Measurements from ENCODE around the gene SSBP3. TPM values are rescaled to one million over a fixed set of nuclear protein-coding genes. Genes with fewer than 3 reads are reported as not detected.

Gene SSBP3
- polyA plus RNA-seq, 1 donor (not counting 4 experiments of a cell fraction or from before 2014, with no cell fraction given) = 16.9 TPM

DNA sequence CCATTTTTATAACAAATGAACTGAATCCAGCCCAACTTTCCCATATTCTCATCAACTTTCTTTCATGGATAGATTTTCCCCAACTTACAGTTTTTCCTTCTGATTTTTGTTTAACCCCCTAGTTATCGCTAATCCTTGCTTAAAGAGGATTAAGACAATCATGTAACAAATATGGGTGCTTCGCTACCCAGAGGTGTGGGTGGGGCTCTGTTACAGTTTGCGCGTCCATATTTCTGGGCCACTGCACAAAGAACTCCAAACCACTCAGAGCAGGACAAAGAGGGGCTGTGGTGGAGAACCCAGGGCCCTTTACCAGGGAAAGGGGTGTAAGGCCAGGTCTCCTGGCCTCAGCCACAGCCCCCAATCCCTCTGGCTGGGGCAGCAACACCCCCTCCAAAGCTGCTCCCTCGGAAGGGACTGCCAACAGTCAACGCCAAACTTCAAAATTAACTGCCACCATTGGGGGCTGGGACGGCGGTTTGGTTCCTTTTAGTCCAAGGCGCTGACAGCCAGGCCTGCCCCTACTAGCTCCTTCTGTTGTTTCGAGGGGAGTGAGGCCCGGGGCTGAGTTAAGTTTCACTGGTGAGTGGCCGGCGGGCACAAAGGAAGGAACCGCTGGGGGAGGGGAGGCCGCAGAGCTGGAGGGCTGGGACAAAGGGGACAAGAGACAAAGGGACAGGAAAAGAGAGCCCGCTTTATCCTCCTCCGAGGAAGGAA lies 27.9 kb downstream of the SSBP3 start:
- no peak for DNase-seq (ENCODE audit: low read depth, low spot score)
- TF ChIP-seq, protein P1, sequence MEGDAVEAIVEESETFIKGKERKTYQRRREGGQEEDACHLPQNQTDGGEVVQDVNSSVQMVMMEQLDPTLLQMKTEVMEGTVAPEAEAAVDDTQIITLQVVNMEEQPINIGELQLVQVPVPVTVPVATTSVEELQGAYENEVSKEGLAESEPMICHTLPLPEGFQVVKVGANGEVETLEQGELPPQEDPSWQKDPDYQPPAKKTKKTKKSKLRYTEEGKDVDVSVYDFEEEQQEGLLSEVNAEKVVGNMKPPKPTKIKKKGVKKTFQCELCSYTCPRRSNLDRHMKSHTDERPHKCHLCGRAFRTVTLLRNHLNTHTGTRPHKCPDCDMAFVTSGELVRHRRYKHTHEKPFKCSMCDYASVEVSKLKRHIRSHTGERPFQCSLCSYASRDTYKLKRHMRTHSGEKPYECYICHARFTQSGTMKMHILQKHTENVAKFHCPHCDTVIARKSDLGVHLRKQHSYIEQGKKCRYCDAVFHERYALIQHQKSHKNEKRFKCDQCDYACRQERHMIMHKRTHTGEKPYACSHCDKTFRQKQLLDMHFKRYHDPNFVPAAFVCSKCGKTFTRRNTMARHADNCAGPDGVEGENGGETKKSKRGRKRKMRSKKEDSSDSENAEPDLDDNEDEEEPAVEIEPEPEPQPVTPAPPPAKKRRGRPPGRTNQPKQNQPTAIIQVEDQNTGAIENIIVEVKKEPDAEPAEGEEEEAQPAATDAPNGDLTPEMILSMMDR (optimal IDR thresholded peaks at IDR 0.05 in 1 of 3, IDR thresholded peaks at IDR 0.05 in 1 of 3, conservative IDR thresholded peaks at IDR 0.05 in 1 of 3; ENCODE audit: extremely low read depth in 1 of 3, insufficient read depth in 2 of 3, low read length in 3 of 3) = no peak
- TF ChIP-seq EZH2 (IDR thresholded peaks at IDR 0.05; ENCODE audit: low read length) = no peak
- no peaks in the 10 kb centered on the region for H3K27me3 ChIP-seq (ENCODE audit: control insufficient read depth, extremely low read depth, insufficient read depth, low read length)
- H3K4me3 ChIP-seq (ENCODE audit: control insufficient read depth in 2 of 3, extremely low read depth in 1 of 3, insufficient read depth in 2 of 3, low read depth in 1 of 3, low read length in 3 of 3) = no peak overlapping the region
- no peak overlapping the region for H2AFZ ChIP-seq (ENCODE audit: control insufficient read depth, low read length)
- H3K27ac ChIP-seq (ENCODE audit: control insufficient read depth, insufficient read depth, low read length) = no peak overlapping the region
- H3K36me3 ChIP-seq (ENCODE audit: control insufficient read depth in 2 of 2, extremely low read depth in 1 of 2, insufficient read depth in 2 of 2, low read length in 2 of 2) = no peaks in the 10 kb centered on the region
- H3K4me1 ChIP-seq (ENCODE audit: control insufficient read depth, extremely low read depth, insufficient read depth, low read length) = no peaks in the 10 kb centered on the region
- no peaks in the 10 kb centered on the region for H4K20me1 ChIP-seq (ENCODE audit: control insufficient read depth, extremely low read depth, insufficient read depth, low read length)
- H3K4me2 ChIP-seq (ENCODE audit: control insufficient read depth, extremely low read depth, insufficient read depth, low read depth, low read length) = no peak overlapping the region
- no peak overlapping the region for H3K9ac ChIP-seq (ENCODE audit: control insufficient read depth, extremely low read depth, insufficient read depth, low read length)
- H3K9me3 ChIP-seq (ENCODE audit: control insufficient read depth, low read depth, low read length) = no peaks in the 10 kb centered on the region
- no peak for FAIRE-seq
- dilution Hi-C loops (cut with MboI; ENCODE audit: extremely low pct_ligation_motif_present, low sequenced_read_pairs) = no loop called here
- no peaks in the 10 kb centered on the region for H3K79me2 ChIP-seq (ENCODE audit: control insufficient read depth, insufficient read depth, low read length)
- H3K9me1 ChIP-seq (ENCODE audit: control insufficient read depth, extremely low read depth, insufficient read depth, low read length) = peaks cover 2% of the 10 kb centered on the region

DNA sequence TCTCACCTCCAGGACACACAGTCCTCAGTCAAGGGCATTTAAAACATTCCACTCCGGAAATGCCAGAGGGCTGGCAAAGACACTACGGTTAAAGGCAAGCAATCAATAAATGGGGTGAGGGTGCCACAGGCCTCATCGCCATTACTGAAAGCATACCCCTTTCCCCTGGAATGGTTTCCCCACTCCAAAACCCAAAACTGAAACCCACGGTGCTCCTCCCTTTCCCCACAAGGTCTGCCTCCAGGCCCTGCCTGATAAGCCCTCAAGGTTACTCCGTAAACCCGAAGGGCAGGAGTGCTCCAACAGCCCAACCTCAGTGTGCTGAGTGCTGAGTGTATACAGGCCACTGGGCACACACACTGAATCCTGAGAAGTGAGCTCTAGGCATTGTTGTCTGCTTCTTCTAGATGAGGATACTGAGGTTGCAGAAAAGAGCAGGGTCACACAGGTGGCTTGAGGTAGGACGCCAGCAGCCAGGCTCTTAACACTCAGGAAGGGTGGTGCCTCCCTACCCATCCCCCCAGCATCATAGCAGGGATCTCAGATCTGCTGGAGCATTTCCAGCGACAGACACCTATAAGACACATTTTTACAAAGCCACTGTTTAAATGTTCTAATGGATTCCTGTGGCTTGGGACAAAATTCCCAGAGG lies 29.0 kb downstream of the SSBP3 start:
- Histone ChIP-seq H2AFZ (ENCODE audit: control insufficient read depth, low read length) (no peak overlapping the region), H3K4me2 (ENCODE audit: control insufficient read depth, extremely low read depth, insufficient read depth, low read depth, low read length) (no peak overlapping the region), H4K20me1 (ENCODE audit: control insufficient read depth, extremely low read depth, insufficient read depth, low read length) (no peaks in the 10 kb centered on the region), H3K9me1 (ENCODE audit: control insufficient read depth, extremely low read depth, insufficient read depth, low read length) (peaks cover 4% of the 10 kb centered on the region), H3K4me3 (ENCODE audit: control insufficient read depth in 2 of 3, extremely low read depth in 1 of 3, insufficient read depth in 2 of 3, low read depth in 1 of 3, low read length in 3 of 3) (no peak overlapping the region), H3K9ac (ENCODE audit: control insufficient read depth, extremely low read depth, insufficient read depth, low read length) (no peak overlapping the region), H3K79me2 (ENCODE audit: control insufficient read depth, insufficient read depth, low read length) (no peaks in the 10 kb centered on the region), H3K36me3 (ENCODE audit: control insufficient read depth in 2 of 2, extremely low read depth in 1 of 2, insufficient read depth in 2 of 2, low read length in 2 of 2) (no peaks in the 10 kb centered on the region), H3K9me3 (ENCODE audit: control insufficient read depth, low read depth, low read length) (no peaks in the 10 kb centered on the region), H3K4me1 (ENCODE audit: control insufficient read depth, extremely low read depth, insufficient read depth, low read length) (no peaks in the 10 kb centered on the region), H3K27ac (ENCODE audit: control insufficient read depth, insufficient read depth, low read length) (no peak overlapping the region), H3K27me3 (ENCODE audit: control insufficient read depth, extremely low read depth, insufficient read depth, low read length) (no peaks in the 10 kb centered on the region)
- dilution Hi-C loops (cut with MboI; ENCODE audit: extremely low pct_ligation_motif_present, low sequenced_read_pairs) = no loop called here
- TF ChIP-seq EZH2 (IDR thresholded peaks at IDR 0.05; ENCODE audit: low read length) = no peak
- TF ChIP-seq, protein P1 (optimal IDR thresholded peaks at IDR 0.05 in 1 of 3, IDR thresholded peaks at IDR 0.05 in 1 of 3, conservative IDR thresholded peaks at IDR 0.05 in 1 of 3; ENCODE audit: extremely low read depth in 1 of 3, insufficient read depth in 2 of 3, low read length in 3 of 3) = no peak
- DNase-seq (ENCODE audit: low read depth, low spot score) (no peak), FAIRE-seq (no peak)
